Suprapubic skin (tissue), 3 donors: Measurements from ENCODE around the gene RNPEPL1.

ENCODE experiments used
- CTCF ChIP-seq, 2 donors: fragments of 200-600 bp in 1 of 2; fragments of 450-650 bp in 1 of 2; sonication (generic) in 1 of 2; IDR thresholded peaks; one replicate each; pipeline ENCODE4 v1.5.1; 2016 to 2019; ENCODE audit warnings: antibody characterized with exemption in 2 of 2, mild to moderate bottlenecking in 1 of 2, moderate library complexity in 1 of 2
- POLR2AphosphoS5 ChIP-seq, 3 donors: sonication (generic); formaldehyde crosslinking; IDR thresholded peaks; one replicate each; pipeline ENCODE4 v1.6.1; 2017; ENCODE audit warnings: antibody characterized with exemption in 3 of 3

GRCh38 chr2:240629968-240630770 lies 61.9 kb downstream of the RNPEPL1 start:
- TF ChIP-seq POLR2AphosphoS5 (IDR thresholded peaks at IDR 0.05) (no peak), CTCF (IDR thresholded peaks at IDR 0.05) (no peak)
